ENCODE results near the gene PTPRJ.

The PTPRJ gene

GRCh38 chr11:47969401-47969800 lies 11.0 kb upstream of the PTPRJ start:
- DNase-seq, result no peak

- DNase-seq, result no peak
Observed at GRCh38 chr11:47971501-47971900, 8.9 kb upstream of the PTPRJ start.

GRCh38 chr11:47973173-47973572 lies 7.2 kb upstream of the PTPRJ start:
- no peak for DNase-seq

GRCh38 chr11:47976931-47977330 lies 3.4 kb upstream of the PTPRJ start:
- no peak for DNase-seq

- DNase-seq, result no peak
Observed at GRCh38 chr11:47977623-47978022, 2.7 kb upstream of the PTPRJ start.

- DNase-seq, result no peak
Observed at GRCh38 chr11:47979378-47980087, 826 bp upstream of the PTPRJ start.

GRCh38 chr11:47980907-47981621 lies 705 bp downstream of the PTPRJ start:
- DNase-seq, result no peak

- no peak for DNase-seq
Observed at GRCh38 chr11:47981667-47982404, 1.5 kb downstream of the PTPRJ start.

GRCh38 chr11:47982616-47983015 lies 2.3 kb downstream of the PTPRJ start:
- DNase-seq, result no peak

GRCh38 chr11:47983464-47984397 lies 3.4 kb downstream of the PTPRJ start:
- no peak for DNase-seq

- DNase-seq, result no peak
Observed at GRCh38 chr11:47986219-47986618, 5.9 kb downstream of the PTPRJ start.

- no peak for DNase-seq
Observed at GRCh38 chr11:47986742-47987141, 6.4 kb downstream of the PTPRJ start.

GRCh38 chr11:47987310-47987709 lies 7.0 kb downstream of the PTPRJ start:
- no peak for DNase-seq

- DNase-seq, result no peak
Observed at GRCh38 chr11:47987781-47988180, 7.4 kb downstream of the PTPRJ start.

- no peak for DNase-seq
Observed at GRCh38 chr11:47989779-47990178, 9.4 kb downstream of the PTPRJ start.

GRCh38 chr11:47991266-47991830 lies 11.0 kb downstream of the PTPRJ start:
- DNase-seq, result no peak

- no peak for DNase-seq
Observed at GRCh38 chr11:47991894-47992293, 11.5 kb downstream of the PTPRJ start.

GRCh38 chr11:47992959-47993820 lies 12.8 kb downstream of the PTPRJ start:
- no peak for DNase-seq

- no peak for DNase-seq
Observed at GRCh38 chr11:47994417-47994816, 14.1 kb downstream of the PTPRJ start.

GRCh38 chr11:47995360-47995769 lies 15.0 kb downstream of the PTPRJ start:
- DNase-seq, result no peak

Measured in CD4-positive, alpha-beta T cell treated with Interferon gamma for 1 hour (primary cell).